CD4-positive, alpha-beta T cell treated with Interleukin-6 at 100 ng/mL for 8 hours (primary cell): ENCODE data around the gene C16orf86.
"Not testable (repeated sequence)": the region's sequence is repeated elsewhere in the genome, so short reads cannot be mapped to it uniquely, and the experiment has no call there.

Source experiments
- DNase-seq: peaks from one replicate; pipeline ENCODE4 v3.0.0-alpha.2; 2020; ENCODE audit warnings: mixed read lengths, low spot score

Gene C16orf86

DNA sequence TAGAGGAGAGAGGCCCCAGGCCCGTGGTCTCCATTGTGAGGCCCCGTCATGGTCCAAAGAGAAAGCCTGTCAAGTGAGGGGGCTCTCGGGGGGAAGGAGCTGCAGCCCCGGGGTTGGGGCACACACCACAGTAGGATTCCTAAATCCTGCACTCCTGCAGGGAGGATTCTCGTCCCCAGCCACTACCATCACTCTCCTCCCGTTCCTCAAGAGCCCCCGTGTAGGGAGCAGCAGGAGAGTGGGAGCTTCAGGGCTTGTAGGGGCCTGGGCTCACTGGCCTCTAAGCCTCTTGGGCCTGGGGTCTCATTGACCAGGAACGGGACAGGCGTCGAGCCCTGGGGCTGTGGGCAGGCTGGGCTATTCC lies 821 bp downstream of the C16orf86 start:
- no peak for DNase-seq

DNA sequence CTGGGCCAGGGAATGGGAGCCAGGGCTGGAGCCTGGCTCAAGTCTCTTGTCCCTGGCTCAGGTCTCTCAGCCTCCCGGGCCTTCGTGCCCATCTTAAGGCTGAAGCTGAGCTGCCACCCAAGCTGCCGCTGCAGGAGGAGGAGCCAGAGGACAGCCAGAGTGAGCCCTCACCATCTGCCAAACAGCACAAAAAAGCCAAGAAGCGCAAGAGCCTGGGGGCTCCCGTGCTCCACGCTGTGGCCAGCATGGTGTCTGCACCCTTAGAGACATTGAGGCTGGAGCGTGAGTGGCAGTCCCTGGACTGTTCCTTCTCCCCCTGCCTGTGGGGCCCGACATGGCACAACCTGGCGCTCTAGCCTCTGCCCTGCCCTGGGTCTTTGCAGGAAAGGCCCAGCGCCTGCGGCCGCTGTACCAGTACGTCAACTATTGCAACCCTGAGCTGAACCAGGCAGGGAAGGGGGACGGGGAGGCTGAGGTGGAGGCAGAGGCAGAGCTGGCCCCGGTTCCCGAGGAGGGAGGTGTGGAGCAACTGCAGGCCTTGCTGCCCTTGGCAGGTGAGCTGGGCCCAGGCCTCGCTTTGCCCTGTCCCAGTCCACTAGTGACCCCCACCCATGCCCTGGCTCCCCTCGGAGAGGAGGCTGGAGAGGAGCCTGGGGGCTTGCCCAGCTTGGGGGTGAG lies 1.3 kb downstream of the C16orf86 start:
- peak; percentile 86 for DNase-seq

DNA sequence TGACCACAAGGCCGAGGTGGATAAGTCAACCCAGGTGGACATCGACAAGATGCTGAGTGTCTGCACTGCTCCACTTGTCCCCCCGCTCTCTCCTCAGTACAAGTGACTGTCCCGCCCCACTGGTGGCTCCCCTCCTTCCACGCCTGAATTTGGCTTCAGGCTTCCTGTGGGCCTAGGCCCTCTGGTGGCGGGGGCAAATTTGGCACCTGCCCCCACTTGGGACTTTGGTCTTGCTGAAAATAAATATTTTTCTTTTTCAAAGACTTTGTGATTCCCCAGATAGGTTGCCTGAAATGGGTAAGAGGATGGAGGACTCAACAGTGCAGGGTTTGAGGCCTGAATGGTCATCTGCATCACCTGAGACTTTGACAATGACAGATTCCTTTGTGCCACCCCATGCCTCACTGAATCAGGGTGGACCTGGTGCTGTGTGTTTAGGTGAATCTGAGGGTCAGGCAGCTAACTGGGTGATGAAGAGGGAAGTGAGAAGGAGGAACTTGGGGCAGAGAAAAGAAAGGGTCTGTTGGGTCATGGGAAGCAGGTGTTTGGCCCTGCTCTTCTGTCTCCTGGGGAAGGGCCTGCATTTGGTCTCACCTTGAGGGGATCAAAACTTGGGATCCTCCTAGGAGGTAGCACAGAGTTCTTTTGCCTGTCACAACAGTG lies 2.0 kb downstream of the C16orf86 start:
- DNase-seq = no peak

DNA sequence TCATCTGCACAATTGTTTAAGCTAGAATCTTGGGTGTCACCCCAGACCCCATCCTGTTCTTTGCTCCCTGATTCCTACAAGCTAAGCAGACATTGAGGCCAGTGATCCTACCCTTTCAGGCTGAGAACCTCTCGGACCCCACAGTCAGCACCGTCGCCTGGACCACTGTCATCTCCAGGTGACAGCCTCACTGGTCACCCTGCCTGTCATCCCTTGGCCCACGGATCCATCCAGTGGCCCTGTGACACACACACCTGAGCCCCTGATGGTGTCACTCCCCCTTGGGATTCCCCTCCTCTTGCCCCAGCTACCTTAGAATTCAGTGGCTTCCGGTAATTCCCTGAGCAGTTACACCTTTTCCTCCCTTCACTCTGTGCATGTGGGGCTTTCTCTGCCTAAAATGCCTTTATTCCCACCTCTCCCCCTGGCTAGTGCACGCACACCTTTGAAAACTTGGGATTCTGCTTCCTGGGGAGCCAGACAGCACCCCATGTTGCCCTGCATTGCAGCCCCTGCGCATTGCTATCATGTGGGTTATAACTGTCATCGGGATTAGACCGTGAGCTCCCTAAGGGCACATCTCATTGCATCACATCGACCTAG lies 3.0 kb downstream of the C16orf86 start:
- DNase-seq = no peak

DNA sequence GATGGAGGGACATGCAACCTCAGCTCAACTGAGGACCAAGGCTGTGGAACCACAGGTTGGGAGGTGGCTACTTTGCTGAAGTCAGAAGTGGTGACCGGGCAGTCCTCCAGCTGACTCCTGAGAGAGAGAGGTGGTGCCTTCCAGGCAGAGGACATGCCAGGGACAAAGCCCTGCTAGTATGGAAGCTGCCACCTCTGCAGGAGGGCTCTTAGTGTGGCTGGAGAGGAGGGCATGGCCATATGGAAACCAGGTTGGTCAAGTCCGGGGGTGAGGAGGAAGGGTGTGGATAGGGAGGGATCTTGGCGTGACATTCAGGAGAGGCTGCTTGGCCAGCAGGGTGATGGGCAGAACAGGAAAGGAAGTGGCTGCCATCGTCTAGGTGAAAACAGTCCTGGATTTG lies 5.7 kb downstream of the C16orf86 start:
- DNase-seq = no peak

DNA sequence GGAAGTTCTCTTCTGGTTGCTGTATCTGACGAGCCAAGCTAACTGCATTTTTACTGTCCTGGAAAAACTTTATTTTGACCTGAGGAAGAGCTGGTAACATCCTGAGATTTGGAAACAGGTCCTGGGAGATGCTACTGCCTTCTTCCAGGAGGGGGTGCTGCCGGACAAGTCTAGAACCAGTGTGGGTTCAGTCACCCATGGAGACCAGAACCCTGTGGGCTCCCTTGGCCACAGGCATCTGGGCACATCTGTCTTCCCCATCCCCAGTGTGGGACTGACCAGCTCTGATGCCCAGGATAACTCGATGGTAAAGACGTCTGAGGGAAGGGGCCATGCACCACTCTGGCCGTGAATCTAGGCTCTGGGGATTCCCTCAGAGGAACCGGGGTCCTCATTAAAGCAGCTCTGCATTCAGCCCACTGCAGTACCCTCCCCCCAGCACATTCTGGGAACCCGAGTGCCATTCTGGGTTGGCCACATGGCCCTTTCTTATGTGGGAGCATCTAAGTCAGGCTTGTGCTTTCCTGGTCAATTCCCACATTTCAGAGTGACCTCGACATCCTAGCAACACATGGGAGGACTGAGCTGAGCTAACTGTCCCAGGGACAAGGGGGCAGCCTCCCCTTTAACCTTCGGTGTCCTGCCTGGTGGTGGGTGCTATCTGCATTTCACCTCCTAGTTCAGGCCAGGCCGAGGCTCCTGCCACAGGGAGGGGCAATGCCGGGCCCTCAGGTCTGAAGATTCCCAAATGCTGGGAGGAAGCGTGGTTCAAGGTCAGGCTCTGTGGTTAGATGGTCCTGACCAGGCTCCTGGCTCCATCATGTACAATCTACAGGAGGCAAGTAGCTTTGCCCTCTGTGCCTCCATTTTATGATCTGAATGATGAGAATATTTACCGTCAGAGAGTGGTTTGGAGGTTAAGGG lies 6.4 kb downstream of the C16orf86 start:
- peak; percentile 51 for DNase-seq

DNA sequence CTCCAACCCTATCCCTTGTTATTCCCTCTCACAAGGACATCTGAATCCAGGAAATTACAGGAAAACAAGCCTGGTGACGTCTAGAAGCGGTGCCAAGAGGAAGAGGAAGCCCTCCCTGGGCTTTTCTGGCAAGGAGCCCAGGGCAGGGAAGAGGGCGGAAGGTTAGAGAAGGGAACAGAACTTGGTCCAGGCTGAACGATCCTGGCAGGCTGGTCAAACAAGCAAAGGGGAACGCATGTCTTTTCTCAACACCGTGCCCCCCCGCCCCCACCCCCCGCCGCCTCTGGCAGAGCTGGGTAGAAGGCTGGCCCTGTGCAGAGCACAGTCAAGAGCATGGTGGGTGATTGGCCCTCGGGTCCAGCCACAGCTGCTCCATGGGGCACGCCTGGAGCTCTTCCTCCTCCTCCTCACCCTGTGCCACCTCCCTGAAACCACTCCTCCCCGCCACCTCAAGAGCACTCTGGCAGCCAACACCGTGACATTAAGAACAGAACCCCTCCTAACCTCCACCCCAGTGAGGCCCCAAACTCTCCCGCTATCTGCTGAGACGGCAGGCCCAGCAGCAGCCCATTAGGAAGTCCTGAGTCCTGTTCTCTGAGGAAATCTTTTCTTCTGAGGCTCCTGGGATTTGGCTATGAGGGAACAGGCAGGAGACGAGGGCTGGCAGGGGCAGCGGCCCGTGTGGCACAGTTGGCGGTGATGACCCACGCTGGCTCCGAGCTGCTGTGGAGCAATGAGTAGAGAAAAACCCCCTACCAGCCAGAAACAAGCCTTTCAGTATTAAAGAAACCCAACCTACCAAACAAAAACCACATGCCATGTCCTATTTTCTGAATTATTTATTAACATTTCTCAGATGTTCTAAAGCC lies 7.3 kb downstream of the C16orf86 start:
- no peak for DNase-seq

DNA sequence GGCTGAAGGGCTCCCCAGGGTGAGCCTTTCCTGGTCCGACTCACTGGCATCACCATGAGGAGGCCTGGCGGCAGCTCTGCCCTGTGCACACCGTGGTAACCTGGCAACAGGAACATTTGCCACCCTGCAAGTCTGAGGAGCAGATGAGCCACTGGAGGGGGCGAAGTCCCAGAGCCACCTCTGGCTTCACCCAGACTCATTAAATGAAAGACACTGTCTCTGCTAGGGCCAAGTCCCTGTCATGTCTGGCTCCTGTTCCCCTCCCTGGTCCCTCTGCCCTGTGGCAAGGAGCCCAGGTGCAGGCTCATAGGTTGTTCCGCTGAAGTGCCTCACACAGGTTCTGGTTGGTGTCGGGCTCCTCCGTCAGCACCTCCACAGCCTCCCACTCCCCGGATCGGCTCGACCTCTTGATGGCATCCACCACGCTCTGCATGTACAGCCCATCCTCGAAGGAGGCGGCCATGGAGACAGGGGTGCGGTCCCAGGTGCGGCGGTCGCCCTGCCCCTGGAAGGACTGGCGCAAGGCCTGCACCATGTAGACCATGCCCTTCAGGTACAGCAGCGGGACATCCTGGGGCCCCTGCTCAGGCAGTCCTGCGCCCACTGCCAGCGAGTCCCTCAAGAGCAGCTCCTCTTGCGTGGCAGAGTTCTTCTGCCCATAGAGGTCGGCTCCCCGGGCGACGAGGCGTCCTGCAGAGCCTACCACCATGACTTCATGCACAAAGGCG lies 8.4 kb downstream of the C16orf86 start:
- no peak for DNase-seq

DNA sequence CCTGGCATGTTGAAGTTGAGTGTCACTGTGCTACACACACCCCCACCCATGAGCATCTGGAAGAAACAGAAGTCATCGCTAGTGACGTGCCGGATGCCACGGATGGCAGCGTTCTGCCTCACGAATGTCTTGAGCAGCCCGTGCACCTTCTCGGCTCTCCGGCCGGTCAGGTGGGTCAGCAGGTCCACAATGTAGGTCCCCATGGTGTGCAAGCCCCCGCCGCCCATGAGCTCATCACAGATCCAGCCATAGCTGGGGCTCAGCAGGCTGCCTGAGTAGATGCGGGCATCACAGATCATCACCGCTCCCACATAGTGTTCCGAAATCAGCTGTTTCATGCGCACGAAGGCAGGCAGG lies 8.9 kb downstream of the C16orf86 start:
- no peak for DNase-seq

DNA sequence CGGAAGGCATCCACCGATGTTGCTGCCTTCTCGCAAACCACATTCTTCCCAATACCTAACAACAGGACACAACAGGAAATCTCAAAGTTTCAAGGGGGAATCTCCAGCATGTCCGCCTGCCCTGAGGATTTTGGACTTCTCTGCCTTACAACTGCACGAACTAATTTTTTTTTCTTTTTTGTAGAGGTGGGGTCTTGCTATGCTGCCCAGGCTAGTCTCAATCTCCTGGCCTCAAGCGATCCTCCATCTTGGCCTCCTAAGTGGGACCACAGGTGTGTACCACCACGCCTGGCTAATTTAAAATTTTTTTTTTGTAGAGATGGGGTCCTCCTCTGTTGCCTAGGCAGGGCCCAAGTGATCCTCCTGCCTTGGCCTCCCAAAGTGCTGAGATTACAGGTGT lies 9.4 kb downstream of the C16orf86 start:
- DNase-seq = no peak

DNA sequence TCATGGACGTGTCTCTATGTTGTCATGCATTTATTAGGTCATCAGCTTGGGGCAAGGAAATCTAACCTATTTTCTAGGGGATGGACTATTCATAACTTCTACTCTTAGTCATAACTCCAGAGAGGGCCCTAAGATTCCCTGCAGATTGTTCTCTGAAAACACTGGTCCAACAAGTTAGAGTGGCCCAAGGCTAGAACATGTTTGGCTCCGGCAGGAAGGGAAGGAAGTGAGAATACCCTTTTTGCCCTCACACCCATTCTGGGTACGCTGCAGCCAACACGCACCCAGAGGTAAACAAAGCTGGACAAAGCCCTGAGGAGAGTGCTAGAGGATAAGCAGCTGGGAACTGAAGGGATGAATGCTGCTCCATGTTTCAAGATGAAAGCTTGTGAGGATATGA lies 9.9 kb downstream of the C16orf86 start:
- DNase-seq = no peak

DNA sequence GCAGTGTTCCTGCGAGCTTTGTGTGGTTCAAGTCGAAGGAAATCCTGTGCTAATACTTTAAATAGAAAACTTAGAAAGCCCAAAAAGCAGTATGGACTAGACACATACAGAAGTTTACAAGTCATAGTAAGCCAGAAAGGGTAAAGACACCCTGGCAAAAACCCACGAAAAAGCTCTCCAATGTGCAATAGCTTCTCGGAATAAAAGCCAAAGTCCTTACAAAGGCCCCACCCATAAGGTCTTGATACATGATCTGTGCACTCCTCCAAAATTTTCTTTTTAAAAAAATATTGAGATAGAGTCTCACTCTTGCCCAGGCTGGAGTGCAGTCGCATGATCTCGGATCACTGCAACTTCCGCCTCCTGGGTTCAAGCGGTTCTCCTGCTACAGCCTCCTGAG lies 10.3 kb downstream of the C16orf86 start:
- no peak for DNase-seq

DNA sequence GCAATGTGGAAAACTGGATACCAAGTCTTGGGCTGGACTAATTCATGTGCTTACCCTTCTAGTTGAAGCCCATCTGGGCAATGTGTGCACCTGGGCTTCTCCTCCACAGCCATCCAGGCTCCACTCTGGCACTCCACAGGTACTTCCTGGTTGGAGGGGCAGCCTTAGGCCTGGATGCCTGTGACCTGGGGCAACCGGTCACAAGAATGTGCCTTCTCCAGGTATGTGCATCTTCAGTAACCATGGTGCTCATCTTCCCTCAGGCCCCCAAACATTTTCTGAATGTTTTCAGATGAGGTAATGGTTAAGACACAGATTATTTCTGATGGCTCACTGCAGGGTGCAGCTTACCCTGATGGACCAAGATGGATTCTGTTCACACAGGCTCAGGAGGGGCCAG lies 11.1 kb downstream of the C16orf86 start:
- no peak for DNase-seq

DNA sequence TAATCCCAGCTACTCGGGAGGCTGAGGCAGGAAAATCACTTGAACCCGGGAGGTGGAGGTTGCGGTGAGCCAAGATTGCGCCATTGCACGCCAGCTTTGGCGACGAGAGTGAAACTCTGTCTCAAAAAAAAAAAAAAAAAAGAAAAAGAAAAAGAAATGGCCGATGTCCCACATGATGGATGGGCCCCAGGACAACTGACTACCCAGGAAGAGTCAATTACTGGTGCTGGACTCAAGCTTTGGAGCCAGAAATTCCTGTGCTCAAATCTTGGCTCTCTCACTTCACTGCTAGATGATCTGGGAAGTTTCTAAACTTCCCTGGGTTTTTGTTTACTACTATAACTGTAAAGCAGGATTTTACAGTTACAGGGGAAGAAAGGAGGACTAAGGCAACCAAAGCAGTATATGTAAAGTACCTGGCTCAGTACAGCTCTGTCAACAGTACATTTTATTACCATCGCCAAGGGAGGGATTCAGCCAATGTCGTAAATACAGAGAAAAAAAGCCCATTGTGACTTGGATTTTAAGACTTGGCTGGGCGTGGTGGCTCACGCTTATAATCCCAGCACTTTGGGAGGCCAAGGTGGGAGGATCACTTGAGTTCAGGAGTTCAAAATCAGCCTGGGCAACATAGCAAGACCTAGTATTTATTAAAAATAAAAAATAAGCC lies 11.9 kb downstream of the C16orf86 start:
- no peak for DNase-seq

DNA sequence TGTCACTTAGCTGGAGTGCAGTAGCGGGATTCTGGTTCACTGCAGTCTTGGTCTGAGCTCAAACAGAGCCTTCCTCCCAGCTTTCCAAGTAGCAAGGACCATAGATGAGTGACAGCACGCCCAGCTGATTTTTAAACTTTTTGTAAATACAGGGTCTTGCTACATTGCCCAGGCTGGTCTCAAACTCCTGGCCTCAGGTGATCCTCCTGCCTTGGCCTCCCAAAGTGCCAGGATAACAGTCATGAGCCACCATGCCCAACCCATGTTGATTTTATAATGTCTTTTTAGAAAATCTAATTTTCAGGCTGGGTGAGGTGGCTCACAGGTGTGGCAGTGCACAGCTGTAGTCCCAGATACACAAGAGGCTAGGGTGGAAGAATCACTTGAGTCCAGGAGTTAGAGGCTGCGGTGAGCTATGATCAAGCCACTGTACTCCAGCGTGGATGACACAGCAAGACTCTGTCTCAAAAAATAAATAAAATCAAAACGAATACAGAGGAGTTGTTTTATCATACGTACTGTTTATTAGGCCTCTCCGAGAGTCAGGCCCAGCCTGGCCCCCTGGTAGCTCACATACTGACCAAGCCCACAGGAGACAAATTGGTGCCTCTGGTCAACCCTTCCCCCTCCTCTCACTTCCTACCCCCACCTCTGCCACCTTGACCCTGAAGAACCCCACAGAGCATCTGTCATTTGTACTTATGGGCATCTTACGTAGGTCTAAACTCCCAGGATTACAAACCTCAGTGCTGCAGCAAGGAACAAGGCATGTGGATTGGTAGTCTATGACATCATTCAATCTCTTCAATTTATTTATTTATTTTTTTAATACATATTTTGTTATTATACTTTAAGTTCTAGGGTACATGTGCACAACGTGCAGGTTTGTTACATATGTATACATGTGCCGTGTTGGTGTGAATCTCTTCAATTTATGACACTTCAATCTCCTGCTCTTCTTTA lies 13.6 kb downstream of the C16orf86 start:
- no peak for DNase-seq

DNA sequence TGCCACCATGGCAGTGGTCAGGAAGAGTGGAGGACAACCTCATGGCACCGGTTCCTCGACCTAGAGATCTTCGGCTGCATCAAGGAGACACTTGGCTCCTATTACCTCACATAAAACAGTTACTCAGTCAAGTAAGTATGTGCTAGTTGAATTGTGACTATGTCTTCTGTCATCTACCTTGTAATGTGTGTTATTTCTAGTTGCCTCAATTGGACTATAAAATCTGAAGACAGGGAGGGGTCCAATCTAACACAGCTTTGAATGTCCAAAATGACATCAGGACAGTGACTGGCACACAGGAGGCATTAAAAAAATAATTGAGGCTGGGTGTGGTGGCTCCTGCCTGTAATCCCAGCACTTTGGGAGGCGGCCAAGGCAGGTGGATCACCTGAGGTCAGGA lies 17.2 kb downstream of the C16orf86 start:
- DNase-seq = no peak

DNA sequence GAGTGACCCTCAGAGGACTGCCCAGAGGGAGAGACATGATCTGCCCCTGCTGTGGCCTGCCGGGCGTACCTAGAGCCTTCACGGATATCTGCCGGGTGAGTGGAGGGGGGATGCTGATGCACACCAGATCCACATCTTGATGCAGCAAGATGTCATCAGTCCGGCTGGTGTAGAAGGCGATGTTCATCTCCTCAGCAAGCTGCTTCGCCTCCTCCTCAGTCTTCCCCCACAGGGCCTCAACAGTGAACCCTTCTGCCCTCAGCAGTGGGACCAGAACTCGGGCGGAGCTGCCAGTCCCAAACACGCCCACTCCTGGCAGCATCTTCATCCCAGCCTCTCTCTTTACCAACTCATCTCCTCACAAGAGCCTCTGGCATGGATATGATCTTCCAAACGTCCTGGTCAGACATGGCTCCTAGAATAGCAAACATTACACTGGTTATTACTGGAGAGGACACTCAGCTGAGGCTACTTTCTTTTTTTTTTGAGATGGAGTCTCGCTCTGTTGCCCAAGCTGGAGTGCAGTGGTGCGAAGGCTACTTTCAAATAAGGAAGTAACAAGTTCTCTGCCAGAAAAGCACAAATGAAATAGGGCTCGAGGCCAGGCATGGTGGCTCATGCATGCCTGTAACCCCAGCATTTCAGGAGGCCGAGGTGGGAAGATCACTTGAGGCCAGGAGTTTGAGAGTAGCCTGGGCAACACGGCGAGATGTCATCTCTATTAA lies 18.9 kb downstream of the C16orf86 start:
- DNase-seq = no peak

DNA sequence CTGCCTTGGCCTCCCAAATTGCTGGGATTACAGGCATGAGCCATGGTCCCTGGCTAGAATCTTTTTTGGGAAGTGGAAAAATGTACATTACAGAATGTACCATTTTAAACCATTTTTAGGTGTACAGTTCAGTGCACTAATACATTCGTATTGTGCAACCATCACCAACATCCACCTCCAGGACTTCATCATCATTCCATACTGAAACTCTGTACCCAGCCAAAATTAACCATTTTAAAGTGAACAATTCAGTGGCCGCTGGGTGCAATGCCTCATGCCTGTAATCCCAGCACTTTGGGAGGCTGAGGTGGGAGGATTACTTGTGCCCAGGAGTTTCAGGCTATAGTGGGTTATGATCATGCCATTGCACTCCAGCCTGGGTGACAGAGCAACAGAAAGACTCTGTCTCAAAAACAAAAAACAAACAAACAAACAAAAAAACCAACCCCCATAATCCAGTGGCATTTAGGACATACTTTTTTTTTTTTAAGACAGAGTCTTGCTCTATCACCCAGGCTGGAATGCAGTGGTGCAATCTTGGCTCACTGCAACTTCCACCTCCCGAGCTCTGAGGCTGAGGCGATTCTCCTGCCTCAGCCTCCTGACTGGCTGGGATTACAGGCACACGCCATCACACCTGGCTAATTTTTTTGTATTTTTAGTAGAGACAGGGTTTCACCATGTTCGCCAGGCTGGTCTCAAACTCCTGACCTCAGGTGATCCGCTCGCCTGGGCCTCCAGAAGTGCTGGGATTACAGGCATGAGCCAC lies 27.1 kb downstream of the C16orf86 start:
- DNase-seq = not testable (repeated sequence)
